ENCODE measurements around the gene CHSY1. TPM values are rescaled to one million over a fixed set of nuclear protein-coding genes. Genes with fewer than 3 reads are reported as not detected.

The CHSY1 gene
- total and polyA plus RNA-seq, 10 of the 15 experiments (the other 5 are each of a cell fraction or from before 2014, with no cell fraction given), result 1.4 to 31.2 (median 10.5) TPM

- TF ChIP-seq SMAD5 (IDR thresholded peaks at IDR 0.05; ENCODE audit: low read depth) (no peak), SKIL (IDR thresholded peaks at IDR 0.05; ENCODE audit: low read depth, poor library complexity, severe bottlenecking) (peak; percentile 51), SREBF1 (IDR thresholded peaks at IDR 0.05; ENCODE audit: low read length) (no peak), RB1 (IDR thresholded peaks at IDR 0.05; ENCODE audit: borderline replicate concordance) (no peak), KDM1A (IDR thresholded peaks at IDR 0.05; ENCODE audit: borderline replicate concordance) (no peak), WRNIP1 (IDR thresholded peaks at IDR 0.05; ENCODE audit: borderline replicate concordance, low read depth, low read length) (no peak), NRF1 (conservative IDR thresholded peaks at IDR 0.05; ENCODE audit: low read depth, low read length) (no peak), NFIC (IDR thresholded peaks at IDR 0.05; ENCODE audit: low read depth, low read length) (no peak), STAT3 (IDR thresholded peaks at IDR 0.05; ENCODE audit: low read depth, low read length) (0 out of 2 replicates have a peak, but pooled peaks have one; percentile 38), HDGF (IDR thresholded peaks at IDR 0.05) (no peak), MAX (IDR thresholded peaks at IDR 0.05; ENCODE audit: low read depth, low read length) (no peak), RBBP5 (conservative IDR thresholded peaks at IDR 0.05) (no peak), ELK1 (IDR thresholded peaks at IDR 0.05; ENCODE audit: low read depth, low read length) (no peak), SIN3A (IDR thresholded peaks at IDR 0.05; ENCODE audit: low read depth, low read length) (no peak), RAD51 (IDR thresholded peaks at IDR 0.05) (no peak), EP300 (IDR thresholded peaks at IDR 0.05; ENCODE audit: borderline replicate concordance in 1 of 2, control insufficient read depth in 1 of 2, low read depth in 2 of 2, low read length in 2 of 2) (peak; percentile 34 to 64; a peak in 1 of 4 replicates), ZNF207 (IDR thresholded peaks at IDR 0.05; ENCODE audit: borderline replicate concordance) (no peak), SP1 (IDR thresholded peaks at IDR 0.05; ENCODE audit: low read depth, low read length) (no peak), SIX5 (IDR thresholded peaks at IDR 0.05; ENCODE audit: low read depth, low read length, severe bottlenecking) (no peak), IKZF1 (conservative IDR thresholded peaks at IDR 0.05) (peak; percentile 66), E4F1 (IDR thresholded peaks at IDR 0.05; ENCODE audit: borderline replicate concordance, partially characterized antibody) (no peak), ZZZ3 (IDR thresholded peaks at IDR 0.05; ENCODE audit: control insufficient read depth, insufficient read length, low read depth) (no peak), IRF4 (IDR thresholded peaks at IDR 0.05; ENCODE audit: low read depth, low read length) (no peak), PKNOX1 (IDR thresholded peaks at IDR 0.05) (no peak), MYB (IDR thresholded peaks at IDR 0.05; ENCODE audit: borderline replicate concordance, low read depth, low read length) (no peak), PML (IDR thresholded peaks at IDR 0.05; ENCODE audit: low read length) (no peak), RFX5 (IDR thresholded peaks at IDR 0.05; ENCODE audit: low read depth, low read length) (no peak)
Observed at GRCh38 chr15:101239724-101240136, 12.1 kb downstream of the CHSY1 start (continued).

All from GM12878 (cell line).